DMS114 treated with DMSO at 0.1 percent for 48 hours (cell line): Measurements from ENCODE around the gene GTPBP10.

ENCODE experiments used
- DNase-seq: peaks from one replicate; lab custom pipeline; 2025; ENCODE audit not compliant: unreplicated experiment; lab: John Stamatoyannopoulos, UW

Gene GTPBP10

DNA sequence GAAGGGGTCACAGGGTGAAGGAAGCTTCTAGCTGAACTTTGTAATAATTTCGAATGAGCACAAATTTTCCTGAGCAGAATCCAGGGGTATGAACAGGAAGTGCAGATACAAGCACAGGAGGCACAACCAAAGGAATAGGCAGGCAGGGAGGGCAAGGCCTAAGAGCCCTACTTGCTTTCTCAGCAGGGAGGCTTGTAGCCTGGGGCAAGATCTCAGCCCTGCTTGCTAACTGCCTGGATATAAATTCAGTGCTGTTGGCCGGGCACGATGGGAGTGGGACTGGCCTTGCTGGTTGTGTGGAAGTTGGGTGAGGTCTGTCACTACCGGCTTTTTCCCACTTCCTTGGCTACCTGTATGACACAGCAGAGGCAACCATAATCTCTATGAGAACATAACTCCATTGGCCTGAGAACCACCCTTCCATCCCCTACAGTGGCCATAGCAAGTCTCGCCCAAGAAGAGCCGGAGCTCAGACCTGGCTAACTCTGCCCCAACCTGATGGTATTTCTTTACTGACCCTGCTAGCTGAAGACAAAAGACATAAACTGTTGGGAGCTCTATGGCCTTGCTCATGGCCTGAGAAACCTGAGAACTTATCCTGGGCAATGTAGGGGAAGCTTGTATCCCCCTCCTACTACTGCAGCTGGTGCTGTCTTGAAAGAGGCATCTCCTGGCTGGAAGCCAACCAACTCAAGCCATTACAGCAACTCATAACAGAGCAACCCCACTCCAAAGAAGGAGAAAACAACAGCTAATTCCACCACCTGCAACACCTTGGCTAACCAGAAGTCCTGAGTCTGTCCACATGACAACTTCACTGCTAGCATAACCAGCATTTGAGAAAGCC, 84.3 kb downstream of the GTPBP10 start:
- no peak for DNase-seq

DNA sequence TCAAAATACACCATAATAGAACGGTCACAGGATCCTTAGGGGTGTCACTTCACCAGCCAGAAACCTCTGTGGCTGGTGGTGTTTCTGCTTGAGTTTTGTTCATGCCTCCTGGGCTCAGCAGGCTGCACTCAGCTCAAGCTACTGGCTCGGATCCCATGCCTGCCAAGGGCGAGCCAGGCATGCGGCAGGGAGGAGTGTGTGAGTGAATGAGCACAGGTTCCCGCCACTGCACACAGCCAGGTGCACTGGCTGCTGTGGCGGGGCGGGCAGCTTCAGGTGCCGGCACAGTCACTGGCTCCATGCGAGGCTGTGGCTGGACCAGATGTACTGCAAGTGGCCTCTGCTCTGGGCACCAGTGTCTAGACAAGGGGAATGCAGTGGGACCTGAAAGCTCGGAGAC, 86.2 kb downstream of the GTPBP10 start:
- DNase-seq = no peak

DNA sequence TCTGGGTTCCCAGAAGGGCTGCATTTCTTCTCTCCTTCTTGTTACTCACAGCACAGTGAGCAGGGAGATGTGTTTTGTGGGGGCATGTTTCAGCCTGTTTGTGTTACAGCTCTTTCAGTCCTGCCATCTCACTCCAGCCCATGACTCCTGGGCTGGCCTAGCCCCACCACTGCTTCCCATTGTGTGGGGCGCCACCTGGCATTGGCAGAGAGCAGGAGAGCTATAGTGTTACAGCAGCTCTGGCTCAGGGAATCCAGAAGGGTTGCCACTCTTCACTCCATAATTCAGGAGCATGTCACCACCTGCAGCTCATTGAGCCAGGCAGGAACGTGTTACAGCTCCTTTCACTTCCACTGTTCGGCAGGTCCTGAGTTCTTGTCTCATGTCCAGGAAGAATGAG, 86.7 kb downstream of the GTPBP10 start:
- no peak for DNase-seq
